GM19193 (cell line): ENCODE data around the gene RNF26.

Source experiments
- POLR2A ChIP-seq: IDR thresholded peaks from 4 replicates; pipeline ENCODE4 v1.6.1; 2011; ENCODE audit not compliant: insufficient read depth, insufficient read length; ENCODE audit errors: extremely low read depth

Gene RNF26

GRCh38 chr11:119338965-119339588 is 4.8 kb downstream of the RNF26 start:
- TF ChIP-seq POLR2A = no peak

- no peak for TF ChIP-seq POLR2A
These were observed 5.4 kb downstream of the RNF26 start for GRCh38 chr11:119339589-119340334.

- TF ChIP-seq POLR2A = no peak
These were observed 6.3 kb downstream of the RNF26 start, which contains the start of gene C1QTNF5 for GRCh38 chr11:119340335-119341221. Gene C1QTNF5, minus strand, starts transcription at chr11:119340883. Its CDS starts 486 bp downstream, at chr11:119340397.

- TF ChIP-seq POLR2A = no peak
These were observed 7.1 kb downstream of the RNF26 start for GRCh38 chr11:119341222-119342022.

- TF ChIP-seq POLR2A = no peak
These were observed 7.6 kb downstream of the RNF26 start for GRCh38 chr11:119342023-119342300.

- TF ChIP-seq POLR2A = no peak
These were observed 8.2 kb downstream of the RNF26 start for GRCh38 chr11:119342362-119343130.

GRCh38 chr11:119343726-119344125 is 9.4 kb downstream of the RNF26 start:
- no peak for TF ChIP-seq POLR2A

GRCh38 chr11:119344291-119345010 is 10.1 kb downstream of the RNF26 start:
- TF ChIP-seq POLR2A = no peak

- no peak for TF ChIP-seq POLR2A
These were observed 11.4 kb downstream of the RNF26 start for GRCh38 chr11:119345685-119346084.

- no peak for TF ChIP-seq POLR2A
These were observed 12.3 kb downstream of the RNF26 start, which contains the start of gene MFRP for GRCh38 chr11:119346605-119347004. Gene MFRP, minus strand, starts transcription at chr11:119346705. Its CDS starts 192 bp downstream, at chr11:119346513.

- no peak for TF ChIP-seq POLR2A
These were observed 12.9 kb downstream of the RNF26 start for GRCh38 chr11:119347242-119347641.

GRCh38 chr11:119347940-119348605 is 13.7 kb downstream of the RNF26 start:
- TF ChIP-seq POLR2A = no peak

GRCh38 chr11:119350302-119350701 is 16.0 kb downstream of the RNF26 start:
- no peak for TF ChIP-seq POLR2A
